BE2C (cell line): ENCODE data around the gene IFIT5.

Source experiments
- DNase-seq: peaks from one replicate; pipeline ENCODE4 v3.0.0-alpha.2; 2020
- H3K27me3 ChIP-seq: fragments of 250-450 bp; sonication (Bioruptor Pico); 2 replicates; pipeline ENCODE4 v1.5.1; 2020; ENCODE audit warnings: mild to moderate bottlenecking
- H3K36me3 ChIP-seq: fragments of 250-450 bp; sonication (Bioruptor Pico); 2 replicates; pipeline ENCODE4 v1.5.1; 2020; ENCODE audit warnings: mild to moderate bottlenecking
- H3K4me1 ChIP-seq: fragments of 250-450 bp; sonication (Bioruptor Pico); 2 replicates; pipeline ENCODE4 v1.5.1; 2020
- H3K4me3 ChIP-seq: 2 replicates; pipeline ENCODE4 v1.5.1; 2011; ENCODE audit warnings: low read depth, low read length
- H3K9me3 ChIP-seq: fragments of 250-450 bp; sonication (Bioruptor Pico); 2 replicates; pipeline ENCODE4 v1.5.1; 2020
- CTCF ChIP-seq: IDR thresholded peaks from 2 replicates; pipeline ENCODE4 v1.5.1; 2012; ENCODE audit warnings: mild to moderate bottlenecking, low read depth, low read length

IFIT5 gene

GRCh38 chr10:89371987-89372386, 42.4 kb upstream of the IFIT5 start:
- no peak for DNase-seq
- no peaks in the 10 kb centered on the region for H3K36me3 ChIP-seq
- H3K27me3 ChIP-seq: no peaks in the 10 kb centered on the region
- no peak for TF ChIP-seq CTCF
- no peak overlapping the region for H3K4me3 ChIP-seq
- H3K4me1 ChIP-seq: peaks cover 14% of the 10 kb centered on the region
- H3K9me3 ChIP-seq: no peaks in the 10 kb centered on the region

- DNase-seq: peak; percentile 28
- no peak for TF ChIP-seq CTCF
- H3K4me3 ChIP-seq: no peak overlapping the region
- peaks cover 14% of the 10 kb centered on the region for H3K4me1 ChIP-seq
- H3K9me3 ChIP-seq: no peaks in the 10 kb centered on the region
- no peaks in the 10 kb centered on the region for H3K27me3 ChIP-seq
- no peaks in the 10 kb centered on the region for H3K36me3 ChIP-seq
Measured at GRCh38 chr10:89373916-89374711, 40.3 kb upstream of the IFIT5 start.

- no peak overlapping the region for H3K4me3 ChIP-seq
- peak; percentile 24 for DNase-seq
- TF ChIP-seq CTCF: no peak
- H3K36me3 ChIP-seq: no peaks in the 10 kb centered on the region
- H3K27me3 ChIP-seq: no peaks in the 10 kb centered on the region
- no peaks in the 10 kb centered on the region for H3K9me3 ChIP-seq
- peaks cover 14% of the 10 kb centered on the region for H3K4me1 ChIP-seq
Measured at GRCh38 chr10:89374713-89375141, 39.6 kb upstream of the IFIT5 start.

- no peaks in the 10 kb centered on the region for H3K36me3 ChIP-seq
- H3K4me1 ChIP-seq: peaks cover 14% of the 10 kb centered on the region
- DNase-seq: no peak
- no peaks in the 10 kb centered on the region for H3K27me3 ChIP-seq
- no peak within 1 kb of the TSS for H3K4me3 ChIP-seq
- no peaks in the 10 kb centered on the region for H3K9me3 ChIP-seq
- TF ChIP-seq CTCF: no peak
Measured at GRCh38 chr10:89377705-89378637, 36.4 kb upstream of the IFIT5 start, which contains the start of gene IFIT1B. Gene IFIT1B, plus strand, starts transcription at chr10:89378056. Its CDS starts 80 bp downstream, at chr10:89378136.

GRCh38 chr10:89379103-89379502, 35.3 kb upstream of the IFIT5 start:
- no peaks in the 10 kb centered on the region for H3K9me3 ChIP-seq
- no peak for TF ChIP-seq CTCF
- H3K36me3 ChIP-seq: no peaks in the 10 kb centered on the region
- no peaks in the 10 kb centered on the region for H3K27me3 ChIP-seq
- H3K4me1 ChIP-seq: peaks cover 10% of the 10 kb centered on the region
- H3K4me3 ChIP-seq: no peak overlapping the region
- no peak for DNase-seq
